A549 (cell line): Measurements from ENCODE around the gene PITPNM3. TPM values are rescaled to one million over a fixed set of nuclear protein-coding genes. Genes with fewer than 3 reads are reported as not detected.

Experiments used
- ATAC-seq, 2 experiments: fragments of 200-7000 bp in 1 of 2; fragments of >200 bp in 1 of 2; cut with Nextera tagmentation in 1 of 2; cut with Tn5 transposase in 1 of 2; 3 replicates each; pipeline versions ENCODE4 v1.8.0 to v1.9.1; 2018 to 2020; ENCODE audit warnings: mild to moderate bottlenecking in 1 of 2, moderate library complexity in 1 of 2
- CTCF ChIA-PET: fragments of 300-600 bp; sonication (Branson Sonifier 250); formaldehyde crosslinking; extraction: SDS; loops from one replicate; lab custom pipeline; 2021; ENCODE audit warnings: antibody characterized with exemption, inconsistent platforms; lab: Yijun Ruan, JAX
- POLR2A ChIA-PET: fragments of 350-600 bp; formaldehyde crosslinking; extraction: SDS; loops from one replicate; lab custom pipeline; 2021; ENCODE audit warnings: antibody characterized with exemption, inconsistent platforms; lab: Yijun Ruan, JAX
- DNase-seq, 2 experiments: peaks; one replicate each; pipeline versions ENCODE4 v3.0.0 to v3.0.0-alpha.2; 2011 to 2016; ENCODE audit warnings: low read depth in 1 of 2, low spot score in 1 of 2
- FAIRE-seq: peaks from 2 replicates; lab custom pipeline; 2011; peaks lifted over from hg19 to GRCh38; lab: Jason Lieb, UNC
- H3K27ac ChIP-seq, 2 experiments: fragments of >200 bp; sonication (Bioruptor Twin); formaldehyde crosslinking; 3 replicates each; pipeline ENCODE4 v1.5.1; 2016 to 2017
- H3K4me1 ChIP-seq: fragments of >200 bp; sonication (Bioruptor Twin); formaldehyde crosslinking; 3 replicates; pipeline ENCODE4 v1.6.1; 2016
- H3K4me2 ChIP-seq: fragments of >200 bp; sonication (Bioruptor Twin); formaldehyde crosslinking; 3 replicates; pipeline ENCODE4 v1.6.1; 2016
- H3K4me3 ChIP-seq: fragments of >200 bp; sonication (Bioruptor Twin); formaldehyde crosslinking; 3 replicates; pipeline ENCODE4 v1.5.1; 2016
- H3K9me3 ChIP-seq: fragments of >200 bp; sonication (Bioruptor Twin); formaldehyde crosslinking; 3 replicates; pipeline ENCODE4 v1.6.1; 2016
- BHLHE40 ChIP-seq: IDR thresholded peaks from 2 replicates; pipeline ENCODE4 v1.6.1; 2012; ENCODE audit warnings: low read depth, low read length, inconsistent platforms
- CBX2 ChIP-seq: fragments of 200-600 bp; sonication (generic); IDR thresholded peaks from 2 replicates; pipeline ENCODE4 v1.6.1; 2016; ENCODE audit warnings: low read depth, mild to moderate bottlenecking, borderline replicate concordance
- CBX8 ChIP-seq: fragments of 200-600 bp; sonication (generic); IDR thresholded peaks from 2 replicates; pipeline ENCODE4 v1.6.1; 2016
- CHD2 ChIP-seq: fragments of 150-350 bp; IDR thresholded peaks from 2 replicates; pipeline ENCODE4 v1.6.1; 2014; ENCODE audit warnings: low read length; ENCODE audit not compliant: partially characterized antibody
- CHD4 ChIP-seq: fragments of 200-600 bp; sonication (generic); IDR thresholded peaks from 2 replicates; pipeline ENCODE4 v1.6.1; 2016; ENCODE audit warnings: antibody characterized with exemption, mild to moderate bottlenecking, borderline replicate concordance
- EHMT2 ChIP-seq: fragments of 200-600 bp; sonication (generic); IDR thresholded peaks from 2 replicates; pipeline ENCODE4 v1.6.1; 2016; ENCODE audit warnings: antibody characterized with exemption, low read depth, mild to moderate bottlenecking, moderate library complexity
- ELK1 ChIP-seq: fragments of 150-350 bp; IDR thresholded peaks from 2 replicates; pipeline ENCODE4 v1.6.1; 2014; ENCODE audit warnings: low read depth, mild to moderate bottlenecking, low read length
- EP300 ChIP-seq, 2 experiments: fragments of >200 bp; sonication (Bioruptor Twin); formaldehyde crosslinking; IDR thresholded peaks; 2 replicates in 1 of 2; 3 replicates in 1 of 2; pipeline ENCODE4 v1.6.1; 2016 to 2017
- HDAC2 ChIP-seq: fragments of 200-600 bp; sonication (generic); IDR thresholded peaks from 2 replicates; pipeline ENCODE4 v1.6.1; 2016
- HOXA7 ChIP-seq: fragments of 250-450 bp; sonication (Bioruptor Pico); IDR thresholded peaks from 2 replicates; pipeline ENCODE4 v1.5.0; 2020; ENCODE audit warnings: mild to moderate bottlenecking, moderate library complexity
- JUN ChIP-seq, 2 experiments: fragments of >200 bp; sonication (Bioruptor Twin); formaldehyde crosslinking; IDR thresholded peaks; 2 replicates in 1 of 2; 3 replicates in 1 of 2; pipeline ENCODE4 v1.6.1; 2016 to 2017
- NFE2L2 ChIP-seq: fragments of 150-350 bp; conservative IDR thresholded peaks from 2 replicates; pipeline ENCODE4 v1.6.1; 2014; ENCODE audit warnings: low read length
- NR3C1 ChIP-seq: fragments of >200 bp; sonication (Bioruptor Twin); formaldehyde crosslinking; IDR thresholded peaks from 3 replicates; pipeline ENCODE4 v1.6.1; 2017
- RAD21 ChIP-seq, 2 experiments: fragments of >200 bp in 1 of 2; sonication (Bioruptor Twin) in 1 of 2; formaldehyde crosslinking in 1 of 2; IDR thresholded peaks in 1 of 2; conservative IDR thresholded peaks in 1 of 2; 2 replicates in 1 of 2; 3 replicates in 1 of 2; pipeline ENCODE4 v1.6.1; 2012 to 2018; ENCODE audit warnings: inconsistent platforms in 1 of 2
- RARB ChIP-seq: fragments of 250-450 bp; sonication (Bioruptor Pico); IDR thresholded peaks from 2 replicates; pipeline ENCODE4 v1.8.0; 2021; ENCODE audit warnings: mild to moderate bottlenecking, moderate library complexity
- RCOR1 ChIP-seq: fragments of 150-350 bp; IDR thresholded peaks from 2 replicates; pipeline ENCODE4 v1.6.1; 2014; ENCODE audit warnings: antibody characterized with exemption, low read length, low read depth
- RFX5 ChIP-seq: fragments of 450-650 bp; IDR thresholded peaks from 2 replicates; pipeline ENCODE4 v1.7.1; 2014; ENCODE audit warnings: antibody characterized with exemption, mild to moderate bottlenecking, moderate library complexity
- RNF2 ChIP-seq: fragments of 200-600 bp; sonication (generic); IDR thresholded peaks from 2 replicates; pipeline ENCODE4 v1.6.1; 2016; ENCODE audit warnings: low read depth, mild to moderate bottlenecking, antibody characterized with exemption, moderate library complexity, borderline replicate concordance
- SMC3 ChIP-seq: fragments of >200 bp; sonication (Bioruptor Twin); formaldehyde crosslinking; IDR thresholded peaks from 3 replicates; pipeline ENCODE4 v1.6.1; 2018; ENCODE audit warnings: inconsistent platforms
- SREBF2 ChIP-seq: fragments of 450-650 bp; IDR thresholded peaks from 2 replicates; pipeline ENCODE4 v1.6.1; 2014; ENCODE audit warnings: mild to moderate bottlenecking, moderate library complexity
- TFCP2L1 ChIP-seq: fragments of 250-450 bp; sonication (Bioruptor Pico); IDR thresholded peaks from 2 replicates; pipeline ENCODE4 v1.5.0; 2021; ENCODE audit warnings: mild to moderate bottlenecking
- TP53 ChIP-seq: fragments of 250-450 bp; sonication (Bioruptor Pico); IDR thresholded peaks from 2 replicates; pipeline ENCODE4 v1.5.0; 2021; ENCODE audit warnings: mild to moderate bottlenecking, moderate library complexity
- ZNF302 ChIP-seq: fragments of 250-450 bp; sonication (Bioruptor Pico); IDR thresholded peaks from 2 replicates; pipeline ENCODE4 v1.9.0; 2021; ENCODE audit warnings: inconsistent platforms, mild to moderate bottlenecking, moderate library complexity
- ZSCAN20 ChIP-seq: fragments of 250-450 bp; sonication (Bioruptor Pico); IDR thresholded peaks from 2 replicates; pipeline ENCODE4 v1.8.0; 2022; ENCODE audit warnings: mild to moderate bottlenecking, moderate library complexity
- WGBS: methylation state at CpG from one replicate; pipeline ENCODE4 v1.1.6; 2017; ENCODE audit errors: missing lambda C conversion rate; 5-methylcytosine and 5-hydroxymethylcytosine counted together
- polyA plus RNA-seq, 4 experiments: library from polyadenylated mRNA; depleted of rRNA in 3 of 4; stranded (reverse); fragments of >200 nt; fragmentation: RNase III in 1 of 4; extraction: RNeasy Plus Mini Kit Qiagen cat#74134 plus additional on column Dnase treatment in 1 of 4; gene quantifications; 2 replicates in 3 of 4; 3 replicates in 1 of 4; pipeline ENCODE4 v1.2.3, GENCODE V29; 2011 to 2017
- TF ChIP-seq, protein P1 (sequence below): fragments of >200 bp; sonication (Bioruptor Twin); formaldehyde crosslinking; IDR thresholded peaks from 2 replicates; pipeline ENCODE4 v1.6.1; 2016
- TF ChIP-seq, protein P2 (sequence below): fragments of 450-650 bp; IDR thresholded peaks from 2 replicates; pipeline ENCODE4 v1.6.1; 2014; ENCODE audit warnings: antibody characterized with exemption
- TF ChIP-seq, protein P3 (sequence below): fragments of >200 bp; sonication (Bioruptor Twin); formaldehyde crosslinking; IDR thresholded peaks from 3 replicates; pipeline ENCODE4 v1.5.1; 2016
- TF ChIP-seq, protein P4 (sequence below): IDR thresholded peaks from 2 replicates; pipeline ENCODE4 v1.6.1; 2012; ENCODE audit warnings: low read depth, borderline replicate concordance

The PITPNM3 gene
- polyA plus RNA-seq, 2 of the 4 experiments (the other 2 are of a cell fraction), result 0.80 to 2.2 TPM

DNA sequence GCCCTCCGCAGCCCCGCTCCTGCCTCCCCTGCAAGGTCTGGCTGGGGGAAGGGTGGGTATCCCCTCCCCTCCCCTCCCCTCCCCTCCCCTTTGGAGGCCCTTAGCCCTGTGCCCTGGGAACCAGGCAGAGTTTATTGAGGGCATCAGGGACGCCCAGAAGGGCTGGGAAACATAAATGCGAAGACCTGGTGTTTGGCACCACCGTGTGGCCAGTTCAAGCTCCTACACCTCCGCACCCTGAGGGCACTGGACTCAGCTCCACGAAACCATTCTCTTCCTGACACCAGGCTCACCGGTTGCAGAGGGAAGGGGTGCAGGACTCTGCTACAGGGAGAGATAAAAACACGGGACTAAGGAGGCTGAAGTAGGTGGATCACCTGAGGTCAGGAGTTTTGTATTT is 120.4 kb downstream of the PITPNM3 start:
- peak; percentile 93 to 98 for ATAC-seq
- Histone ChIP-seq H3K4me1 (no peaks in the 10 kb centered on the region), H3K4me2 (no peak overlapping the region), H3K27ac (no peak overlapping the region), H3K9me3 (peaks cover 5% of the 10 kb centered on the region; the same call in 2 of the 3 replicates), H3K4me3 (no peak overlapping the region)
- POLR2A ChIA-PET, result interaction anchor here (1.0 kb wide), 1 partner anchor 8 kb away, joined by 6 read pairs; the partner anchor contains the start of gene PIMREG
- peak; percentile 91 for FAIRE-seq
- 16% methylated on average over 9 of the region's 9 CpGs for WGBS
- DNase-seq, result peak; percentile 79 to 90
- CTCF ChIA-PET, result interaction anchor here (0.6 to 6.0 kb wide), 43 partner anchors 10 to 1791 kb away, joined by 3 to 76 read pairs (median 4); partner anchors contain the start of genes C1QBP and CHRNE
- TF ChIP-seq HOXA7 (CRISPR knock-in tag) (no peak), EP300 (IDR thresholded peaks at IDR 0.05) (no peak), SMC3 (peak; percentile 76), NR3C1 (no peak), RCOR1 (no peak), SREBF2 (no peak), BHLHE40 (no peak), CHD4 (no peak), CBX2 (no peak), RAD21 (conservative IDR thresholded peaks at IDR 0.05 in 1 of 2, IDR thresholded peaks at IDR 0.05 in 1 of 2) (peak; percentile 87 to 88), RNF2 (no peak), ELK1 (no peak), CHD2 (no peak), EHMT2 (no peak), HDAC2 (no peak), ZSCAN20 (no peak)
- TF ChIP-seq, protein P1, sequence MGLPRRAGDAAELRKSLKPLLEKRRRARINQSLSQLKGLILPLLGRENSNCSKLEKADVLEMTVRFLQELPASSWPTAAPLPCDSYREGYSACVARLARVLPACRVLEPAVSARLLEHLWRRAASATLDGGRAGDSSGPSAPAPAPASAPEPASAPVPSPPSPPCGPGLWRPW, result no peak
- TF ChIP-seq, protein P2, sequence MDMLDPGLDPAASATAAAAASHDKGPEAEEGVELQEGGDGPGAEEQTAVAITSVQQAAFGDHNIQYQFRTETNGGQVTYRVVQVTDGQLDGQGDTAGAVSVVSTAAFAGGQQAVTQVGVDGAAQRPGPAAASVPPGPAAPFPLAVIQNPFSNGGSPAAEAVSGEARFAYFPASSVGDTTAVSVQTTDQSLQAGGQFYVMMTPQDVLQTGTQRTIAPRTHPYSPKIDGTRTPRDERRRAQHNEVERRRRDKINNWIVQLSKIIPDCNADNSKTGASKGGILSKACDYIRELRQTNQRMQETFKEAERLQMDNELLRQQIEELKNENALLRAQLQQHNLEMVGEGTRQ, result no peak
- TF ChIP-seq, protein P3, sequence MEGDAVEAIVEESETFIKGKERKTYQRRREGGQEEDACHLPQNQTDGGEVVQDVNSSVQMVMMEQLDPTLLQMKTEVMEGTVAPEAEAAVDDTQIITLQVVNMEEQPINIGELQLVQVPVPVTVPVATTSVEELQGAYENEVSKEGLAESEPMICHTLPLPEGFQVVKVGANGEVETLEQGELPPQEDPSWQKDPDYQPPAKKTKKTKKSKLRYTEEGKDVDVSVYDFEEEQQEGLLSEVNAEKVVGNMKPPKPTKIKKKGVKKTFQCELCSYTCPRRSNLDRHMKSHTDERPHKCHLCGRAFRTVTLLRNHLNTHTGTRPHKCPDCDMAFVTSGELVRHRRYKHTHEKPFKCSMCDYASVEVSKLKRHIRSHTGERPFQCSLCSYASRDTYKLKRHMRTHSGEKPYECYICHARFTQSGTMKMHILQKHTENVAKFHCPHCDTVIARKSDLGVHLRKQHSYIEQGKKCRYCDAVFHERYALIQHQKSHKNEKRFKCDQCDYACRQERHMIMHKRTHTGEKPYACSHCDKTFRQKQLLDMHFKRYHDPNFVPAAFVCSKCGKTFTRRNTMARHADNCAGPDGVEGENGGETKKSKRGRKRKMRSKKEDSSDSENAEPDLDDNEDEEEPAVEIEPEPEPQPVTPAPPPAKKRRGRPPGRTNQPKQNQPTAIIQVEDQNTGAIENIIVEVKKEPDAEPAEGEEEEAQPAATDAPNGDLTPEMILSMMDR, result peak; percentile 84

DNA sequence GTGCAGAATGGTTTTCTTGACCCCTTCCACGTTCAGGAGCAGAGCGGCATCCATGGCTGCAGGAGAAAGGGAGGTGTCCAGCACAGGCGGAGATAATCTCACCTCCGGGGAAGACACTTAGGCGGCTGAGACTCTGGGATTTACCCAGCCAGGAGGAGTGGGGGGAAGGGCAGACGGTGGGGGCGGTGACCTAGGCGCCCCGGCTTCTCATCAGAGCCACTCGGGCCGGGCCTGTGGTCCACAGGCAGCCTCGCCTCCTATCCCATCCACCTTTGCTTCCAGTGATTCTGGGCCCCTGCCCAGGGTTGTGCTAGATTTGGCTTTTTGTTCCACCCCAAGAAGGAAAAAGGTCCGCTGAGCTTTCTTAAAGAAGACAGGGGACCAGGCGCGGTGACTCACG is 121.3 kb downstream of the PITPNM3 start, which contains the start of gene AIPL1:
AIPL1 (minus strand) TSS at position 71 of the 400 bp plus-strand sequence; CDS start at position 54, 17 bp downstream.
- ATAC-seq, result no peak

DNA sequence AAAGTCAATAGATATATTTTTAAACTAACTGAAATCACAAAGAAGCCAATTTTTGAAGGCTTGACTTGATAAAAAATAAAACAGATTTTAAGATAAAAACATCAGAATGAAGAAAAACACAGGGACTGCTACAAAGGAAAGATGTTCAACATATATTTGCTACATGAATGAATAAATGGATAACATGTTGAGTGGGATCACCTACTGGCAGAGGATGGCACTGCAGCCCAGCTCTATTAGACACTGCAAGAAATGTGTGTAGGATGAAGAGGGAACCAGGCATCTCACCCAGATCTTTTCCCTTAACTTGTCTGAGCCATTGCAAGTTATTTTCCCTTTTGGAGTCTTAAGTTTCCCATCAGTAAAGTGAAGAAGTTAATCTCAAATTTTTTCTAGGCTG is 125.6 kb downstream of the PITPNM3 start:
- no peaks in the 10 kb centered on the region for H3K4me1 ChIP-seq
- peak in 1 of 2 experiments; percentile 50 for DNase-seq
- TF ChIP-seq CBX2 (no peak), HDAC2 (no peak), ZNF302 (no peak), NFE2L2 (no peak), RFX5 (no peak), TFCP2L1 (CRISPR knock-in tag) (no peak), SREBF2 (no peak), JUN (IDR thresholded peaks at IDR 0.05) (no peak)
- TF ChIP-seq, protein P4, sequence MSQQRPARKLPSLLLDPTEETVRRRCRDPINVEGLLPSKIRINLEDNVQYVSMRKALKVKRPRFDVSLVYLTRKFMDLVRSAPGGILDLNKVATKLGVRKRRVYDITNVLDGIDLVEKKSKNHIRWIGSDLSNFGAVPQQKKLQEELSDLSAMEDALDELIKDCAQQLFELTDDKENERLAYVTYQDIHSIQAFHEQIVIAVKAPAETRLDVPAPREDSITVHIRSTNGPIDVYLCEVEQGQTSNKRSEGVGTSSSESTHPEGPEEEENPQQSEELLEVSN, result no peak
- FAIRE-seq, result peak; percentile 46
- POLR2A ChIA-PET, result no interaction called here
- no peak for ATAC-seq
- CTCF ChIA-PET, result interaction anchor here (0.7 to 1.9 kb wide), 5 partner anchors 9 to 994 kb away, joined by 3 to 6 read pairs (median 5); no protein-coding TSS in a partner anchor
- peaks cover 15% of the 10 kb centered on the region; the same call in 2 of the 3 replicates for H3K9me3 ChIP-seq
- H3K27ac ChIP-seq, result no peak overlapping the region
- no peak overlapping the region for H3K4me2 ChIP-seq
- H3K4me3 ChIP-seq, result no peak overlapping the region

More for the DNA sequence above, 121.3 kb downstream of the PITPNM3 start, which contains the start of gene AIPL1:
- no peaks in the 10 kb centered on the region for H3K4me1 ChIP-seq
- H3K4me2 ChIP-seq, result no peak within 1 kb of the TSS
- TF ChIP-seq CBX8 (no peak), TP53 (no peak), ZNF302 (no peak), RARB (CRISPR knock-in tag) (no peak)
- ChIA-PET POLR2A (no interaction called here), CTCF (interaction anchor here (0.8 to 6.0 kb wide), 21 partner anchors 10 to 1532 kb away, joined by 3 to 76 read pairs (median 5); partner anchors contain the start of genes C1QBP and CHRNE)
- no peak within 1 kb of the TSS for H3K27ac ChIP-seq
- H3K4me3 ChIP-seq, result no peak within 1 kb of the TSS
- DNase-seq (no peak), FAIRE-seq (no peak)
- WGBS, result 75% methylated on average over 15 of the region's 16 CpGs
- peaks cover 14% of the 10 kb centered on the region; the same call in 2 of the 3 replicates for H3K9me3 ChIP-seq
